A549 (cell line): ENCODE data around the gene TMEM43.

Experiments used
- CTCF ChIP-seq: fragments of >200 bp; sonication (Bioruptor Twin); formaldehyde crosslinking; IDR thresholded peaks from 3 replicates; pipeline ENCODE4 v1.5.1; 2016
- EP300 ChIP-seq, 2 experiments: fragments of >200 bp; sonication (Bioruptor Twin); formaldehyde crosslinking; IDR thresholded peaks; 2 replicates in 1 of 2; 3 replicates in 1 of 2; pipeline ENCODE4 v1.6.1; 2016 to 2017
- MAFK ChIP-seq: fragments of 450-650 bp; IDR thresholded peaks from 2 replicates; pipeline ENCODE4 v1.6.1; 2014; ENCODE audit not compliant: partially characterized antibody
- POLR2A ChIP-seq: IDR thresholded peaks from 2 replicates; pipeline ENCODE4 v1.6.1; 2012; ENCODE audit warnings: mild to moderate bottlenecking, low read length

- TF ChIP-seq EP300 (IDR thresholded peaks at IDR 0.05) (no peak), POLR2A (no peak), CTCF (no peak), MAFK (no peak)
Measured at GRCh38 chr3:14129296-14129695, 4.4 kb downstream of the TMEM43 start.
